ENCODE data around the gene LY6G6C. TPM values are rescaled to one million over a fixed set of nuclear protein-coding genes. Genes with fewer than 3 reads are reported as not detected.

The LY6G6C gene
- total RNA-seq, 5 donors from 2014 or later (not counting 1 experiment from before 2014, with no cell fraction given): not detected

DNA sequence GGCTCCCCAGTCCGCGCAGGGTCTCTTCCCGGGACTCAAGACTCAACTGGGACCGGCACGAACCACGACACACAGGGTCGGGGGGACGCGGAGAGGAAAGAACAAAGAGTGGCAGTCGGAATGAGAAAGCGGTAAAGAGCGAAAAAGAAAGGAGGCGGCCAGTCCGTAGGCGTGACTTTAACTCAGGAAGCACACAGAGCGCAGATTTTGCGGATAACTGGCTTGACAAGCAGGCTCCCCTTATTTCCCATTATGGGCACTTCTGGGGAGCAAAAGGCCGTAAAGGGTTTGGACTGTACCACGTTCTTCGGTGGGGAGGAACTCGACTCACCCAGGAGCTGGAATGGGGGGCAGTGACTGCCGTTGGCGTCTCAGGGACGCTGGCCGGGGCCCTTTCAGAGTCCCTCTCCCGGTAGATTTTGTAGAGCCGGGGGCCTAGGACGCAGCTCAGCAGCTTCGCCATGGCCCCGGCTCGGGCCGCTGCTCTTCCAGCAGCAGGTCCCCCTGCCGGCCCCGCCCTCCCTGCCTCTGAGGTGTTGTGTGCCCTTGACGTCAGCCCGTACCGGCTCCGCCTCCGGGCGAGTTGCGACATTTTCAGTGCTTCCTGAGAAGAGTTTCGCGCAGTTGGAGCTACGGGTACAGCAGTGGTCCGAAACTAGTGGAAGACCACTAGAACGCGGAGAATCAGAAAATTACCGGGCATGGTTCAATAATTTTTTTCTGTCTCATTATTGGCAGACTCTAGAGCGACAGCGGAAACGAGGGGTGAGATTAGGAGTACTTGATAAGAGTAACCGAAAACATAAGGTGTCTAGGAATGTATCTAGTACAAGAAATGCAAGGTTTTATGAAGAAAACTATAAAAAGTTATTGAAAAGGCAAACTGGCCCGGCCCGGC lies 18.5 kb downstream of the LY6G6C start, which contains the start of gene ABHD16A:
Gene ABHD16A, minus strand, starts transcription at position 506 of the 898 bp plus-strand sequence. Its CDS starts 43 bp downstream, at position 463.
- peak within 1 kb of the TSS; percentile 94 to 98 for H3K27ac Mint-ChIP-seq
- ChIA-PET CTCF (interaction anchor here (0.6 to 1.2 kb wide), 5 partner anchors 12 to 1142 kb away, joined by 3 read pairs; partner anchors contain the start of genes GPANK1 (in 1 of the 2) and NEU1 (in 1 of the 2)), POLR2A (interaction anchor here in 1 of 2 donors (0.6 to 1.3 kb wide), 3 partner anchors 35 to 160 kb away, joined by 3 to 10 read pairs (median 3); partner anchors contain the start of genes BAG6 and NEU1)
- H3K27me3 Mint-ChIP-seq: no peaks in the 10 kb centered on the region
- H3K4me3 Mint-ChIP-seq: peak within 1 kb of the TSS; percentile 98 to 99 (median 98)
- ATAC-seq (replicated peaks in 1 of 4) (peak; percentile 94 to 95 (median 95)), DNase-seq (peak; percentile 95 to 100 (median 98))
- peaks cover 7 to 8% of the 10 kb centered on the region in 2 donors for H3K36me3 ChIP-seq (ENCODE audit: control insufficient read depth in 2 of 2, extremely low read depth in 1 of 2, insufficient read depth in 1 of 2, low read length in 1 of 2)
- H3K9me3 Mint-ChIP-seq: no peaks in the 10 kb centered on the region
- no peaks in the 10 kb centered on the region for H3K9me3 ChIP-seq
- peaks cover 6% of the 10 kb centered on the region for H3K36me3 Mint-ChIP-seq
- peak within 1 kb of the TSS; percentile 82 to 99 for H3K4me3 ChIP-seq (ENCODE audit: control insufficient read depth in 1 of 2, extremely low read depth in 1 of 2, low read length in 1 of 2)
- H3K4me1 ChIP-seq (ENCODE audit: control insufficient read depth in 1 of 2, extremely low read depth in 1 of 2, insufficient read depth in 2 of 2, low read length in 2 of 2): peaks cover 13 to 32% of the 10 kb centered on the region in 2 experiments
- H3K27ac ChIP-seq (ENCODE audit: low read length): peak within 1 kb of the TSS; percentile 96
- WGBS (ENCODE audit: insufficient coverage): under 1% methylated on average over 50 of the region's 54 CpGs
- peaks cover 32 to 37% (median 35%) of the 10 kb centered on the region in 3 donors for H3K4me1 Mint-ChIP-seq
- peaks cover 0 to 4% of the 10 kb centered on the region in 2 experiments for H3K27me3 ChIP-seq (replicated peaks in 1 of 2; ENCODE audit: control insufficient read depth in 2 of 2, extremely low read depth in 1 of 2, insufficient read depth in 2 of 2, low read length in 1 of 2)

DNA sequence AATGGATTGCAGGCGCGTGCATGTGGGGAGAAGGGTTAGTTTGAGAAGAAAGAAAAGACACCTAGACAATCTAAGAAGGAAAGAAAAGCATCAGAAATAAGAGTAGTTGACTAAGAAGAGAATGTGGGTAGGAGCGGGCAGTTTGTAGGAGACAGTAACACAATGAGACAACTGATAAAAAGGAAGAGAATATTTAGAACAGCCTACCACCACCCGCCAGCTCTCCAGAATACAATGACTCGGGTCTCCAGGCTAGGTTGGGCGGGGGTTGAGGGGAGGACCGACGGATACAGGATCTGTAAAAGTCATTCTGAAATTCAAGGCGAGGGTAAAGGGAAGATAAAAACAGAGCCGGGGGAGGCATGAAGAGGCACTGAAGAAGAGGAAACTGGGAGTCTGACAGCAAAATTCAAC lies 19.1 kb downstream of the LY6G6C start:
- WGBS (ENCODE audit: insufficient coverage): 4% methylated on average over 4 of the region's 10 CpGs
- Histone ChIP-seq H3K4me3 (ENCODE audit: control insufficient read depth in 1 of 2, extremely low read depth in 1 of 2, low read length in 1 of 2) (peak overlapping the region; percentile 82 to 99), H3K4me1 (ENCODE audit: control insufficient read depth in 1 of 2, extremely low read depth in 1 of 2, insufficient read depth in 2 of 2, low read length in 2 of 2) (peaks cover 13 to 32% of the 10 kb centered on the region in 2 experiments), H3K9me3 (no peaks in the 10 kb centered on the region), H3K36me3 (ENCODE audit: control insufficient read depth in 2 of 2, extremely low read depth in 1 of 2, insufficient read depth in 1 of 2, low read length in 1 of 2) (peaks cover 7 to 13% of the 10 kb centered on the region in 2 donors), H3K27ac (ENCODE audit: low read length) (peak overlapping the region; percentile 96), H3K27me3 (replicated peaks in 1 of 2; ENCODE audit: control insufficient read depth in 2 of 2, extremely low read depth in 1 of 2, insufficient read depth in 2 of 2, low read length in 1 of 2) (peaks cover 0 to 2% of the 10 kb centered on the region in 2 experiments)
- Mint-ChIP-seq H3K9me3 (no peaks in the 10 kb centered on the region), H3K4me1 (peaks cover 38 to 44% (median 42%) of the 10 kb centered on the region in 3 donors), H3K27ac (peak overlapping the region; percentile 94 to 98), H3K36me3 (peaks cover 13% of the 10 kb centered on the region), H3K27me3 (no peaks in the 10 kb centered on the region), H3K4me3 (peak overlapping the region; percentile 98 to 99 (median 98))
- ChIA-PET POLR2A (interaction anchor here in 1 of 2 donors (1.3 kb wide), 1 partner anchor 36 kb away, joined by 3 read pairs; no protein-coding TSS in a partner anchor), CTCF (interaction anchor here in 1 of 2 donors (0.7 to 1.2 kb wide), 2 partner anchors 12 to 37 kb away, joined by 3 read pairs; partner anchors contain the start of gene GPANK1)
- DNase-seq: peak in 2 of 35 experiments; percentile 9 to 14
- ATAC-seq (replicated peaks in 1 of 4): peak in 3 of 4 experiments; percentile 1 to 3 (median 3)

DNA sequence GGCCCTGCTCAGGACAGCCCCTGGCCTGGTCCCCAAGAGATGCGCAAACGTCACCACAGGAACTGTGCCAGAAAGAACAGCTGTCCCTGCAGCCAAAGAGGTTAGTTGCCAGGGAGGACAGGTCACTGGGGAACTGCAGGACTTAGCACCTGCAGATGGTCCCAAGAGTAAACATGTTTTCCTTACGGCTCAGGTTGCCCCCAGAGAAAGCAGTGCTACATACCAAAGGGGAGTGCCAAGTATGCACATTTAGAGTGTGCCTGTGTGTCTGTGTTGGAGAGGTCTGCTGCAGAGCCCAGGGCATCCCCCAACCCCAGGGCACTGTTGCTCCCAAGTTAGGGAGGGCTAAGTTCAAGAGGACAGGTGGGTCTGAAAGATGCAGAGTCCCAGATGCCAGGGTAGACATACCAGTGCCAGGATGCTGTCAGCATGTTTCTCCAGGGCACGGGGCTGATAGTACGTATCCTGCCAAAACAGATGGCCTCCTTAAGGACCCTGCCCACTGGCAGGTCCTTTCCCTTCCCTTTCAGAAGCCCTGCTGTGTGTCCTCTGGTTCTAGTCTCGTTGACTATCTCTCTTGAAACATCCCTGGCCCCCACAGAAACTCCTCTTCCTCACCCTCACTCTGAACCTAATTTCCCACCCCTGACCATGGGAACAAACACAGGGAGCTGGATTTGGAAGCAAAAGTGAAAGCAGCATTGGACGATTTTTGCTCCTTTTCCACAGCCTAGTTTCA lies 19.7 kb downstream of the LY6G6C start:
- DNase-seq (no peak), ATAC-seq (replicated peaks in 1 of 4) (no peak)
- ChIA-PET CTCF (interaction anchor here in 1 of 2 donors (0.7 kb wide), 1 partner anchor 11 kb away, joined by 3 read pairs; no protein-coding TSS in a partner anchor), POLR2A (no interaction called here)
- peaks cover 42 to 47% (median 45%) of the 10 kb centered on the region in 3 donors for H3K4me1 Mint-ChIP-seq
- Histone ChIP-seq H3K36me3 (ENCODE audit: control insufficient read depth in 2 of 2, extremely low read depth in 1 of 2, insufficient read depth in 1 of 2, low read length in 1 of 2) (peaks cover 8 to 16% of the 10 kb centered on the region in 2 donors), H3K4me3 (ENCODE audit: control insufficient read depth in 1 of 2, extremely low read depth in 1 of 2, low read length in 1 of 2) (peak overlapping the region; percentile 82 to 99), H3K27me3 (replicated peaks in 1 of 2; ENCODE audit: control insufficient read depth in 2 of 2, extremely low read depth in 1 of 2, insufficient read depth in 2 of 2, low read length in 1 of 2) (no peaks in the 10 kb centered on the region), H3K9me3 (no peaks in the 10 kb centered on the region), H3K27ac (ENCODE audit: low read length) (no peak overlapping the region), H3K4me1 (ENCODE audit: control insufficient read depth in 1 of 2, extremely low read depth in 1 of 2, insufficient read depth in 2 of 2, low read length in 2 of 2) (peaks cover 13 to 32% of the 10 kb centered on the region in 2 experiments)
- 64% methylated on average over 5 of the region's 7 CpGs for WGBS (ENCODE audit: insufficient coverage)
- peaks cover 17% of the 10 kb centered on the region for H3K36me3 Mint-ChIP-seq
- no peaks in the 10 kb centered on the region for H3K27me3 Mint-ChIP-seq
- peak overlapping the region; percentile 94 to 98 for H3K27ac Mint-ChIP-seq
- H3K9me3 Mint-ChIP-seq: no peaks in the 10 kb centered on the region
- H3K4me3 Mint-ChIP-seq: peak overlapping the region; percentile 98 to 99 (median 98)

DNA sequence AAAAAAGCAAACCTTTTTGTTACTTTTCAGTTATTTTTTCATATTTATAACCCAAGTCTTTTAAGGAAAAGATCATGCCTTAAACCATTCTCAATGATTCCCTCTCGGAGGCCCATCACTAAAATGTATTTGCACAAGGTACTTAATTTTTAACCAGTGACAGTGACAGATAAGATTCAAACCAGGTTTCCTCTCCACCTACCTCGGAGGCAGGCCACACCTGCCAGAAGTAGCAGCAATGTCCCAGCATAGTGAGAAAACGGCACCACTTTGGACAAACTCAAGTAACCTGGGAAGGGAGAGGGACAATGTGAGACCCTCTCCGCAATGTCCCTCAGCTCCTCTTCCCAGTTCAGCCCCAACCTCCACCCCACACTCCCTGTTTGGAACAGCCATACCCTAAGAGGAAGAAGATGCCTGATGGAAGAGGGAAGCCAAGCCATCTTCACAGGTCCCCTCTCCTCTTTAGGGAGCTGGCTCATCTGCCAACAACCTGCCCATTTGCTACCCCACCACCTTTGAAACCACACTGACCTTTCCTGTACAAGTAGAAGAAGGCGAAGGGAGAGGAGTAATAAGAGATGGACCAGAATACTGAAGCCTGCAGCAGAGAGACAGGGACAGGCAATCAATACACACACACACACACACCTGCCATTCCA lies 20.7 kb downstream of the LY6G6C start:
- Histone ChIP-seq H3K4me1 (ENCODE audit: control insufficient read depth in 1 of 2, extremely low read depth in 1 of 2, insufficient read depth in 2 of 2, low read length in 2 of 2) (peaks cover 13 to 32% of the 10 kb centered on the region in 2 experiments), H3K4me3 (ENCODE audit: control insufficient read depth in 1 of 2, extremely low read depth in 1 of 2, low read length in 1 of 2) (no peak overlapping the region), H3K27ac (ENCODE audit: low read length) (no peak overlapping the region), H3K36me3 (ENCODE audit: control insufficient read depth in 2 of 2, extremely low read depth in 1 of 2, insufficient read depth in 1 of 2, low read length in 1 of 2) (peaks cover 12 to 22% of the 10 kb centered on the region in 2 donors), H3K9me3 (no peaks in the 10 kb centered on the region), H3K27me3 (replicated peaks in 1 of 2; ENCODE audit: control insufficient read depth in 2 of 2, extremely low read depth in 1 of 2, insufficient read depth in 2 of 2, low read length in 1 of 2) (no peaks in the 10 kb centered on the region)
- DNase-seq (no peak), ATAC-seq (replicated peaks in 1 of 4) (no peak)
- WGBS (ENCODE audit: insufficient coverage): no CpG with 5 or more reads among the region's 5 CpGs
- Mint-ChIP-seq H3K27ac (peak overlapping the region; percentile 29 to 79), H3K27me3 (no peaks in the 10 kb centered on the region), H3K4me3 (peak overlapping the region; percentile 98 to 99 (median 98)), H3K36me3 (peaks cover 17% of the 10 kb centered on the region), H3K4me1 (peaks cover 42 to 47% (median 45%) of the 10 kb centered on the region in 3 donors), H3K9me3 (no peaks in the 10 kb centered on the region)
- ChIA-PET CTCF (no interaction called here), POLR2A (no interaction called here)

DNA sequence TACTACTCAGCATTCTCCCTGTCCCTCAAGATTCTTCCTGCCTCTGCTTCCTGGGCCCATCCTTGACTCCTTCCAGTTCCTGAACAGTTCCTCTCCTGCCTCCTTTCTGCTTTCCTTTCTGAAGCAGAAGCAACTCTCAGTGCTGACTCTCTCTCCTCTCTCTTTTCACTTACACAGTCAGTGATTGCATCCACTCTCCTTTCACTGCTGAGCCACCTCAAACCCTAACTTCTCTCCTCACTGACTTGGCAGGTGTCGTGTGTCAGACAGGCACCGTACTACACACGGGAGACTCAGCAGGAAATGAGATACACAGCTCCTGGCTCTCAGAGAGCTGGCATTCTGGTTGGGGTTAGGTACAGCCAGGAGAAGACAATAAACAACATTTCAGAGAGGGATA lies 24.0 kb downstream of the LY6G6C start:
- H3K27ac Mint-ChIP-seq: peak overlapping the region; percentile 66 to 74
- H3K9me3 ChIP-seq: no peaks in the 10 kb centered on the region
- ChIA-PET POLR2A (interaction anchor here (0.6 kb wide), 2 partner anchors 183 to 318 kb away, joined by 3 to 5 read pairs; no protein-coding TSS in a partner anchor), CTCF (interaction anchor here in 1 of 2 donors (0.6 kb wide), 1 partner anchor 261 kb away, joined by 3 read pairs; no protein-coding TSS in a partner anchor)
- H3K27me3 ChIP-seq (replicated peaks in 1 of 2; ENCODE audit: control insufficient read depth in 2 of 2, extremely low read depth in 1 of 2, insufficient read depth in 2 of 2, low read length in 1 of 2): no peaks in the 10 kb centered on the region
- ATAC-seq (replicated peaks in 1 of 4): no peak
- no peak overlapping the region for H3K27ac ChIP-seq (ENCODE audit: low read length)
- no peak for DNase-seq
- H3K4me1 ChIP-seq (ENCODE audit: control insufficient read depth in 1 of 2, extremely low read depth in 1 of 2, insufficient read depth in 2 of 2, low read length in 2 of 2): peaks cover 9 to 23% of the 10 kb centered on the region in 2 experiments
- no CpG with 5 or more reads among the region's 3 CpGs for WGBS (ENCODE audit: insufficient coverage)
- H3K4me3 ChIP-seq (ENCODE audit: control insufficient read depth in 1 of 2, extremely low read depth in 1 of 2, low read length in 1 of 2): no peak overlapping the region
- H3K4me3 Mint-ChIP-seq: no peak overlapping the region
- H3K36me3 ChIP-seq (ENCODE audit: control insufficient read depth in 2 of 2, extremely low read depth in 1 of 2, insufficient read depth in 1 of 2, low read length in 1 of 2): peaks cover 23 to 48% of the 10 kb centered on the region in 2 donors
- no peaks in the 10 kb centered on the region for H3K27me3 Mint-ChIP-seq
- H3K36me3 Mint-ChIP-seq: peaks cover 29% of the 10 kb centered on the region
- H3K4me1 Mint-ChIP-seq: peaks cover 30 to 40% (median 35%) of the 10 kb centered on the region in 3 donors
- H3K9me3 Mint-ChIP-seq: no peaks in the 10 kb centered on the region
